Stimulated activated effector memory CD8-positive, alpha-beta T cell treated with anti-CD3 and anti-CD28 coated beads, Interleukin-12 subunit alpha, Interleukin-12 subunit beta, amount 100 ng/mL, for 72 hours (primary cell): Measurements from ENCODE around the gene ATP6V0B.
A peak's percentile ranks its signal among the peaks of the same experiment; 100 is the strongest.

ENCODE experiments used
- ATAC-seq: fragments of 150-1000 bp; cut with Tn5 transposase; 2 replicates; pipeline ENCODE4 v1.10.0; 2021
- DNase-seq, 2 donors: peaks; one replicate each; pipeline ENCODE4 v3.0.0; 2021 to 2022; ENCODE audit warnings: low spot score in 2 of 2
- H3K27ac Mint-ChIP-seq: one replicate; pipeline ENCODE4 v1.8.0; 2022; ENCODE audit warnings: mild to moderate bottlenecking, mixed read lengths
- H3K36me3 Mint-ChIP-seq: one replicate; pipeline ENCODE4 v1.8.0; 2022; ENCODE audit warnings: mild to moderate bottlenecking, mixed read lengths
- H3K4me1 Mint-ChIP-seq: one replicate; pipeline ENCODE4 v1.8.0; 2022; ENCODE audit warnings: mixed read lengths
- H3K4me3 Mint-ChIP-seq: one replicate; pipeline ENCODE4 v1.8.0; 2022; ENCODE audit warnings: mild to moderate bottlenecking, mixed read lengths
- H3K9me3 Mint-ChIP-seq: one replicate; pipeline ENCODE4 v1.8.0; 2022; ENCODE audit warnings: mixed read lengths

ATP6V0B gene

GRCh38 chr1:43938383-43938782 lies 36.4 kb upstream of the ATP6V0B start:
- DNase-seq (no peak), ATAC-seq (no peak)
- H3K4me1 Mint-ChIP-seq = peaks cover 20% of the 10 kb centered on the region
- peaks cover 9% of the 10 kb centered on the region for H3K36me3 Mint-ChIP-seq
- no peak overlapping the region for H3K4me3 Mint-ChIP-seq
- H3K27ac Mint-ChIP-seq = peak overlapping the region; percentile 38
- H3K9me3 Mint-ChIP-seq = no peaks in the 10 kb centered on the region

- H3K9me3 Mint-ChIP-seq = no peaks in the 10 kb centered on the region
- no peak for DNase-seq
- no peak overlapping the region for H3K4me3 Mint-ChIP-seq
- peaks cover 9% of the 10 kb centered on the region for H3K36me3 Mint-ChIP-seq
- H3K4me1 Mint-ChIP-seq = peaks cover 17% of the 10 kb centered on the region
- ATAC-seq = no peak
- H3K27ac Mint-ChIP-seq = peak overlapping the region; percentile 38
These were observed 35.7 kb upstream of the ATP6V0B start for GRCh38 chr1:43938892-43939587.

DNA sequence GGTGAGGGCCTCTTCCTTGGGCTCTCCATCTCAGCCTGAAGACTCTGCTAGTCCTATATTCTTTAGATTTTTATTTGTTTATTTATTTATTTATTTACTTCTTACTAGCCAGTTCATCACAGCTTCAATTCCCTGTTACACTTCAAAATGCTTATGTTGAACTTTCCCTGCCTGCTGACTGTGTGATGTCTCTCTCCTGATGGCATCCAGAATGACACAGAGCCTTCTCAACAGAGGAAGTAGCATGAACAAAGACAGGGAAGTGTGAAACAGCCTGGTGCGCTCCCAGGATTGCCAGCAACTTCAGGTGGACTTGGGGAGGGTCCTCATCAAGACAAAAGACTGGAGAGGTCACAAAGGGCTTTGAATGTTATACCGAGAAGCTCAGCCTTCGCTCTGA lies 32.3 kb upstream of the ATP6V0B start:
- ATAC-seq (no peak), DNase-seq (no peak)
- Mint-ChIP-seq H3K27ac (peak overlapping the region; percentile 36), H3K4me1 (peaks cover 35% of the 10 kb centered on the region), H3K36me3 (peaks cover 20% of the 10 kb centered on the region), H3K4me3 (no peak overlapping the region), H3K9me3 (no peaks in the 10 kb centered on the region)

- peaks cover 49% of the 10 kb centered on the region for H3K4me1 Mint-ChIP-seq
- DNase-seq (no peak), ATAC-seq (no peak)
- no peaks in the 10 kb centered on the region for H3K9me3 Mint-ChIP-seq
- H3K36me3 Mint-ChIP-seq = peaks cover 20% of the 10 kb centered on the region
- H3K4me3 Mint-ChIP-seq = peak overlapping the region; percentile 93
- H3K27ac Mint-ChIP-seq = peak overlapping the region; percentile 99
These were observed 29.9 kb upstream of the ATP6V0B start for GRCh38 chr1:43944860-43945259.

DNA sequence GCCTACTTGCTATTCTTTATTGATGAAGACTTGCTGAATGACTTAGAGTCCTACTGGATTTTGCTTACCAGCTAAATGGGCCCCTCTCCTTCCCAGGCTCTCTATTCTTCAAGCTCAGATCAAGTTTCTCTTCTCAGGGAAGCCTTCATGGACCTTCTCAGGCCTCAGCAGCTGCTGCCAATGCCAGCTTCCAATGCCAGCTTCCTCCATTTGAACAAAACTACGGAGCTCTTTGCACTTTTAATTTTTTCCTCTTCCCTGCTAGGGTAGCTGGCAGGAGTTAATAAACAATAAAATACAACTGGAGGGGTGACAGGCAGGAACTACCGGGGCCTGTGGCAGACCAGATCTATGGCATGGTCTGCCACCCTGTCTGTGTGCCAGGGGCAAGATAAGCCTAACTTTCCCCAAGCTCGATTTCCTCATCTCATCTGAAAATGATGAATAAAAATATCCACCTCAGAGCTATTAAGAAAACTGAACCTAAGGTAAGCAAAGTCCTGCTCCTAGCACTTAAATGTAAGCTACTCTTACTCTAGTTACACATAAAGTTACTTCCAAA lies 29.0 kb upstream of the ATP6V0B start:
- DNase-seq (no peak), ATAC-seq (no peak)
- Mint-ChIP-seq H3K4me1 (peaks cover 57% of the 10 kb centered on the region), H3K9me3 (no peaks in the 10 kb centered on the region), H3K4me3 (peak overlapping the region; percentile 93), H3K27ac (peak overlapping the region; percentile 99), H3K36me3 (peaks cover 20% of the 10 kb centered on the region)

DNA sequence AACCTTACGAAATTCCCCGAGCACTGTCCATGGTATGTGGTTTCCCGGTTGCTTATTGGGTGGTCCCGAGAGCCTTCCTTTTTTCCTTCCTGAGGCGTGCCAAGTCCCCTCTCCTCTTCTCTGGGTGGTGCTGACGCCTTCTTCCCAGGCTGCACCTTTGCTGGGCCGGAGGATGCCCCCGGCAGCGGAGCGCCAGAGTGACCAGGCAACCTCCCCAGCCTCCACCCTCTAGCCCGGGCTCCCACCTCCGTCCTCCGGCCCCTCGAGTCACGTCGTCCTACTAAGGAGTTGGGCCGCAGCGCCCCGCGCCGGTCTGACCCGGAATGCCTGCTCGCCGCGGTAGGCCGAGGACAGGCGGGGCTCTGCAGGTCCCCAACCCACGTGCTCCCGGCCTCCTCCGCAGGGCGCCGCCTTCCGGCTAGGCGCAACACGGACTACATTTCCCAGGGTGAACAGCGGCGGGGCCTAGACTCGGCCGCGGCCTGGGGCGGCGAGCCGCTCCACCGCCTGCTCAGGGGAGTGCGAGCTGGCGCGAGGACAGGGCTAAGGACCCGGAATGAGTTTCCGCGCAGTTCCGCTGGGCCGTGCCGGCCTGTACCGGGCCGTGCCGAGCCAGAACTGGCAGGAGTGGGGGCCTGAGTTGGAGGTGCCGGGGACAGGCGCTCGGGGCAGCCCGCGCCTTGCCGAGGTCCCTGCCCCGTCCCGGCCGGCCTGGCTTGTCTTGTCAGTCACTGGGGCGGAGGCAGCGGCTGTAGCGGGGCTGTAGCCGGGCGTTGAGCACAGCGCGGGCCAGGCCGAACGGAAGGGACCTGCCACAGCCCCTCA lies 28.3 kb upstream of the ATP6V0B start, which contains the start of gene IPO13:
Gene IPO13 (plus strand): TSS at position 715 of the 825 bp plus-strand sequence. CDS start 651 bp downstream, outside the sequence.
- Mint-ChIP-seq H3K36me3 (peaks cover 20% of the 10 kb centered on the region), H3K4me3 (peak within 1 kb of the TSS; percentile 93), H3K27ac (peak within 1 kb of the TSS; percentile 99), H3K4me1 (peaks cover 64% of the 10 kb centered on the region), H3K9me3 (no peaks in the 10 kb centered on the region)
- DNase-seq (peak; percentile 98 to 99), ATAC-seq (peak; percentile 97)

GRCh38 chr1:43947061-43947873 lies 27.5 kb upstream of the ATP6V0B start:
- ATAC-seq (no peak), DNase-seq (no peak)
- peak overlapping the region; percentile 93 for H3K4me3 Mint-ChIP-seq
- no peaks in the 10 kb centered on the region for H3K9me3 Mint-ChIP-seq
- peaks cover 66% of the 10 kb centered on the region for H3K4me1 Mint-ChIP-seq
- peak overlapping the region; percentile 99 for H3K27ac Mint-ChIP-seq
- H3K36me3 Mint-ChIP-seq = peaks cover 20% of the 10 kb centered on the region

DNA sequence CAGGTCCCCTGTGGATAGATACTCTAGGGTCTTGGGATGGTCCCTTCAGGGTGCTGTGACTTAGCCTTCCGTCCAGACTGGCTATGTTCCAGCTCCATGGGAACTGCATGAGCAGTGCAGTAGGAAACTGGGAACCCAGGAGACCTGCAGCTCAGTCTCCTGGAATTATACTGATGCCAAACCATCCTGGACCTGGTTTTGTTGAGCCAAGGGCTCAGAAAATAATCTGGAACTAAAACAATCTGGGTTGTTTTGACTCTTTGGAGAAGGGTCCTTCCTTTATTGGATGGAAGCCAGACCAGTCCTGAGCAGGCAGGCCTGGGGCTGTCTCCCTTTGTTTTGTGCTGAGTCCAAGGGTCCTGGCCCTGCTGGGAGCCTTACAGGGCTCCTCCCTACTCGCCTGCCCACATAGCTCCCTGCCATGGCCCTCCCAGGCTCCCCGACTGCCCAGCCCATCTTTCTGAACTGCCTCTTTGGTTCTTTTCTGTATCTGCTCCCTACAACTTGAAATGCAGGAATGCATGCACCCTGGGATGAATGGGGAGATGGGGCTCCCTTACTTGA lies 26.8 kb upstream of the ATP6V0B start:
- peak overlapping the region; percentile 99 for H3K27ac Mint-ChIP-seq
- DNase-seq = no peak
- peak overlapping the region; percentile 93 for H3K4me3 Mint-ChIP-seq
- H3K9me3 Mint-ChIP-seq = no peaks in the 10 kb centered on the region
- no peak for ATAC-seq
- peaks cover 60% of the 10 kb centered on the region for H3K4me1 Mint-ChIP-seq
- peaks cover 20% of the 10 kb centered on the region for H3K36me3 Mint-ChIP-seq

DNA sequence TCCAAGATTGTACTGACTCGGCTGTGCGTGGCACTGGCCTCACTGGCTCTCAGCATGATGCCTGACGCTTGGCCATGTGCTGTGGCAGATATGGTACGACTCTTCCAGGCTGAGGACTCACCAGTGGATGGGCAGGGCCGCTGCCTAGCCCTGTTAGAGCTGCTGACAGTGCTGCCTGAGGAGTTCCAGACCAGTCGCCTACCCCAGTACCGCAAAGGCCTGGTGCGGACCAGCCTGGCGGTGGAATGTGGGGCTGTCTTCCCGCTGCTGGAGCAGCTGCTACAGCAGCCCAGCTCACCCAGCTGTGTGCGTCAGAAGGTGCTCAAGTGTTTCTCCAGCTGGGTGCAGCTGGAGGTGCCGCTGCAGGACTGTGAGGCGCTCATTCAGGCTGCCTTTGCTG lies 25.1 kb upstream of the ATP6V0B start:
- Mint-ChIP-seq H3K4me3 (no peak overlapping the region), H3K27ac (no peak overlapping the region), H3K36me3 (peaks cover 11% of the 10 kb centered on the region), H3K9me3 (no peaks in the 10 kb centered on the region), H3K4me1 (peaks cover 53% of the 10 kb centered on the region)
- no peak for DNase-seq
- ATAC-seq = no peak

DNA sequence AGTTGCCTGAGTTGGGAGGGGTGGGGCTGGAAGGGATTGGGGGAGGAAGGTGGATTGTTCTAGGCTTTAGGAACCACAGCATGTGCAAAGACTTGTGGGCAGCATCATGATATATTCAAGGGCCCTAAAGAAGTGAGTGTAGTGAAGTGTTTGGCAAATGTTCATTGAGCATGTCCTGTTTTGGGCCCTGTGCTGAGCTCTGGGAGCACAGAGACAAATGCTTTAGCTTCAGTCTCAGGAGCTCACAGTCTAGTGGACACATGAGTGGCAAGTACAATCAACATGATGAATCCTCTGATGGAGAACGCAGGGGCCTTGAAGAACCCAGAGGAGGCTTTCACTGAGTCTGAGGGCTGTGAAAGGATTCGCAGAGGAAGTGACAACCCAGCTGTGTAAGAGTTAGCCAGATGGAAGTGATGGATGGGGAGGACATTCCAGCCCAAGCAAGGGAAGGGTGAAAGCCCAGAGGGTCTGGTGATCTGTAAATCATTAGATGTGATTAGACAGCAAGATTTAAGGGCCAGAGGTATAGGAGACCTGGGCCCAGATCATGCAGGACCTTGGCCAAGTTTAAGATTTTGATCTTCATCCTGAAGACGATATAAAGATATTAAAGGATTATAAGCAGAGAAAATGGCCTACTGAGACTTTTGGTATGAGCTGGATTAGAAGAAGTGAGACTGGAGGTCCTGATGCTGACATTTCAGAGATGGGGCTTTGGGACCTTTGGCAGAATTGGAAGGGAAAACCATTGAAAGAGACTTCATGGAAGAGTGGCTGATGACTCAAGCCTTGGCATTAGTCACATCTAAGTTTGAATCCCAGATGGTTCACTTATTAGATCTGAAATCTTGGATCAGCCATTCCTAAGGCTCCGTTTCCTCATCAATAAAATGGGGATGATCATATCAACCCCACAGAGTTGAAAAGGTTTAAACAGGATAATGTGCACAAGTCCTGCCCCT lies 23.5 kb upstream of the ATP6V0B start:
- no peak for DNase-seq
- H3K9me3 Mint-ChIP-seq = no peaks in the 10 kb centered on the region
- H3K4me3 Mint-ChIP-seq = no peak overlapping the region
- no peak for ATAC-seq
- H3K4me1 Mint-ChIP-seq = peaks cover 37% of the 10 kb centered on the region
- peak overlapping the region; percentile 29 for H3K27ac Mint-ChIP-seq
- H3K36me3 Mint-ChIP-seq = peaks cover 2% of the 10 kb centered on the region

GRCh38 chr1:43952731-43953346 lies 21.9 kb upstream of the ATP6V0B start:
- no peak for ATAC-seq
- H3K36me3 Mint-ChIP-seq = peaks cover 9% of the 10 kb centered on the region

GRCh38 chr1:43953361-43953760 lies 21.4 kb upstream of the ATP6V0B start:
- Mint-ChIP-seq H3K36me3 (peaks cover 11% of the 10 kb centered on the region), H3K27ac (no peak overlapping the region), H3K4me3 (no peak overlapping the region), H3K4me1 (peaks cover 22% of the 10 kb centered on the region), H3K9me3 (no peaks in the 10 kb centered on the region)
- no peak for ATAC-seq
- no peak for DNase-seq

More at GRCh38 chr1:43952731-43953346, 21.9 kb upstream of the ATP6V0B start:
- Mint-ChIP-seq H3K4me1 (peaks cover 27% of the 10 kb centered on the region), H3K9me3 (no peaks in the 10 kb centered on the region), H3K4me3 (no peak overlapping the region), H3K27ac (no peak overlapping the region)
- no peak for DNase-seq

- DNase-seq = no peak
- no peak overlapping the region for H3K4me3 Mint-ChIP-seq
These were observed 20.7 kb upstream of the ATP6V0B start for GRCh38 chr1:43954036-43954435.

More at GRCh38 chr1:43954036-43954435, 20.7 kb upstream of the ATP6V0B start:
- Mint-ChIP-seq H3K4me1 (peaks cover 16% of the 10 kb centered on the region), H3K27ac (peak overlapping the region; percentile 5), H3K36me3 (peaks cover 11% of the 10 kb centered on the region), H3K9me3 (no peaks in the 10 kb centered on the region)
- ATAC-seq = no peak
